ENCODE results near the gene NAT8L.

The NAT8L gene

DNA sequence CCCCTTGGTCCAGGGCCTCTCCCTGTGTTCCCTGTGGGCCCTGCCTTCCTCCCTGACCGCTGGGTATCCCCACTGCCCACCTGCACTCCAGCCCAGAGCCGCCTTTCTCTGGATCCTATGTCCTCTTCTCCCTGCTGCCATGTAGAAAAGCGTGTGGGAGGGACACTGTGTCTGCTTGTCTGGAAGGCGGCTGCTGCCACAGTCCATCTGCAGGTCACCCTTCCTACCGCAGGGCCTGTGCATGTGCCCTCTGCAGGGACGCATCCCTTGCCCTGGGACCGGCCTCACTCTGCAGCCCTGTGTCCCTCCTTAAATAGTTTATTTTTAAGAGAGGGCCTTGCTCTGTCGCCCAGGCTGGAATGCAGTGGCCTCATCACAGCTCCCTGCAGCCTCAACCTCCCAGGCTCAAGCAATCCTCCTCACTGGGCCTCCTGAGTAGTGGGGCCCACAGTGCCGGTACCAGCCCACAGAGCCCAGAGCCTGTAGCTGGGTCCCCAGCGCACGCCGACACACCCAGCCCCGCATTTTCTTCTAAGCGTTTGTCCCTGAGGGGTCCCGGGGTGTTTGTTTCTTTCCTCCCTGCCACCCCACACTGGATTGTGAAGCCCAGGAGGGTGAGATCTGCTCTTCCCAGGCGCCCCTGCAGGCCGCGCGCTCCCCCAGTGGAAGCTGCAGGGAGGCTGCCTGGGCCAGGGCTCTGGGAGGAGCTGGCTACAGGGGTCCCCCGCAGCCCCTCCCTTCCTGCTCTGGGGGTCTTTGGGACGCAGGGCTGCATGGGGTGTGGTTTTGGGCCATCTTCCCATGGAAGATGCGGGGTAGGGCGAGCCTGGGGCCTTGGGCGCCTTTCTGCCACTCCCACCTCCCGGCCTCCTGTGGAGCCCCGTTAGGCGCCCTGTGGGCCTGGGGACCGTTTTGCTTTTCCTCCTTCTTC is 12.8 kb upstream of the NAT8L start:
- DNase-seq: no peak

DNA sequence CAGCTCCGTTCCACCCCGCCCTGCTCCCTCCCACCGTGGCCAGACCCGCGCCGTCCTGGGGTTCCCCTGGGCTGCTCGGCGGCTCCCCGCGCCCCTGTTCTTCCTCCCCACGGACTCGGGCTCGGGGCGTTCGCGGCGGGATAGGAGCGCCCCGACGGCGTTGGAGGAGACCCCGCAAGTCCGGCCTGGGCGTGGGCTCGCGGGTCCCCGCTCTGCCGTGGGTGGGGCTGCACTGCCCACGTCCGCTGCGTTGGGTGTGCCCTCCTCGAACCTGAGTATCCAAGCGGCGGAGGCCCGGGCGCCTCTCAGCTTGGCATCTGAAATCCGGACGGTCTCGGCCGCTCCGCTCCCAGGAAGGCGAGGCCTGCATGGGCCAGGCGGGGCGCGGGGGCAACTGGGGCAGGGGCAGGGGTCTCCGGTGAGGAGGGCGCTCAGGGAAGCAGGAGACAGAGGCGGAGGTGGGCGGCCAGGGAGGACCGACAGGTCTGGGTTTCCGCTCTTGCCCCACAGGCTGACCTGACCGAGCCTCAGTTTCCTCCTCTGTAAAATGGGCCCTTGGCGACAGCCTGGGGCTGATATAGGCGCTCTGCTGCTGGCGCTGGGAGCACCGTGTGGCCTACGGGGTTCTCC is 12.0 kb upstream of the NAT8L start:
- no peak for DNase-seq

DNA sequence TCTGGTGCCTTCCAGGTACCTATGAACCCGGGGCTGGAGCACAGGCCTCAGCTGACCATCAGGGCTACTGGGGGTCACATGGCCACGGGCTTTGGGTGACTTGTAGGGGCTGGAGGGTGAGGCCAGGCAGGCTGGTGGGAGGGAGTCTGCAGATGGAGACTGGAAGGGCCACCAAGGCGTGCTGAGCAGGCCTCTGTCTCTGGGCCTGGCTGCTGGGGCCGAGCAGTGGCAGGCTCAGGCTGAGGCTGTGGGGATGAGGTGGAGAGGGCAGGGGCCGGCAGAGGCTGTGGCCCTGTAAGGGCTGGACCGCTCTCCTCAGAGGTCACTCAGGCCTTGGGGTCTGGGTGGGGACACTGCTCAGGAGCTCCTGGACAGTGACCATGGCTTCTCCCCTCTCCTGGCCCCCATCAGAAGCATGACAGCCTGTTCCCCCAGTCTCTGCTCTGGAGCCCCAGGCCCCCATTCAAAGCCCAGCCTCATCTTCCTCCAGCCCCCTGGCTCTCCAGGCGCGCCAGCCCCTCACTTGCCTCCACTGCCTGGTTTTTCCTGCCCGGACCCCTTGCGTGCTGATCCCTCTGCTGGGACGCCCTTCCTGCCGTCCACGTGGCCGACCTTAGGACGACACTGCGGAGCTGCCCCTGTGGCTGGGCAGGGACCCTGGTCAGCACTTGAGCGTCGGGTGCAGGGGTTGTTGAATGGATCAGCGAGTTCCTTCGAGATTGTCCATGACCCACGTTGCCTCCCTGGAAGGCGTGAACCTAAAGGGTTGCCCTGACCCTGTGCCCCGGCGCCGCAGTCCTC is 11.1 kb upstream of the NAT8L start:
- DNase-seq: no peak

DNA sequence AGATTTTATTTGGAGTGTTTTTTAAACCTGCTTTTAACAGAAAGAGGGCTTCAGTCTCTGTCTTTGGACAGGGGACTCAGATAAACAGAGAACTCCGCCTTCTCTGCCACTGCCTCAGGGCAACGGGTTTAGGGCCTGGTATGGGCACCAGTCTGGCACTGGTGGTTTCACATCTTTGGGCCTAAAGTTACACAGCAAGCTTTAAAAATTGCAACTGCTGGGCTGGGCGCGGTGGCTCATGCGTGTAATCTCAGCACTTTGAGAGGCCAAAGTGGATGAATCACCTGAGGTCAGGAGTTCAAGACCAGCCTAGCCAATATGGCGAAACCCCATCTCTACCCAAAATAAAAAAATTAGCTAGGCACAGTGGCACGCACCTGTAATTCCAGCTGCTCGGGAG is 10.3 kb upstream of the NAT8L start:
- DNase-seq: no peak

DNA sequence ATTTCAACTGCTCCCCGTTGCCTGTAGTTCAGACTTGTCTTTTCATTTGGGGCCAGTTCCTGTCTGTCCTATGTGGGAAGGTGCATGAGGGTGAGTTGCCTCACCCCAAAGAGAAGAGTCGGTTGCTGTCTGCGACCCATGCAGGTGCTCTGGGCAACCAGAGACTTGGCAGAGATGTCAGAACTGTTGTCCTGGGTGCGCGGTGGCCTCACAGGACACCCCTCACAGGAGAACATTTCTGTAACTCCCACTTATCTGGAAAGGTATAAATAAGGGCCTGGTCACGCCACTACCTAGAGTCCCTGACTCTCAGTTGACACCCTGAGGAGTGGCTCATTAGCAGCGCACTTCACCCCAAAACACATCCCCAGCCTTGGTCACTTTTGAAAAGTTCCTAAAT is 9.7 kb upstream of the NAT8L start:
- DNase-seq: no peak

DNA sequence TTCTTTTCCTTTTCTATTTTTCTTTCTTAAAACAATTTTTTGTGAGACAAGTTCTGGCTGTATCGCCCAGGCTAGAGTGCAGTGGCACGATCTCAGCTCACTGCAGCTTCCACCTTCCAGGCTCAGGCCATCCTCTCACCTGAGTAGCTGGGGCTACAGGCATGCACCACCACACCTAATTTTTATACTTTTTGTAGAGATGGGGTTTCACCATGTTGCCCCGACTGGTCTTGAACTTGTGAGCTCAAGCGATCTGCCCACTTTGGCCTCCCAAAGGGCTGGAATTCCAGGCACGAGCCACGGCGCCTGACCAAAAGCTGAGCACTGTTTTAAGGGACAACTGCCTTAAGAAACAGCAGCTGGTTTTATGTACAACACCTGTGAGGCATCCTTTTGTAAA is 9.3 kb upstream of the NAT8L start:
- DNase-seq: no peak

DNA sequence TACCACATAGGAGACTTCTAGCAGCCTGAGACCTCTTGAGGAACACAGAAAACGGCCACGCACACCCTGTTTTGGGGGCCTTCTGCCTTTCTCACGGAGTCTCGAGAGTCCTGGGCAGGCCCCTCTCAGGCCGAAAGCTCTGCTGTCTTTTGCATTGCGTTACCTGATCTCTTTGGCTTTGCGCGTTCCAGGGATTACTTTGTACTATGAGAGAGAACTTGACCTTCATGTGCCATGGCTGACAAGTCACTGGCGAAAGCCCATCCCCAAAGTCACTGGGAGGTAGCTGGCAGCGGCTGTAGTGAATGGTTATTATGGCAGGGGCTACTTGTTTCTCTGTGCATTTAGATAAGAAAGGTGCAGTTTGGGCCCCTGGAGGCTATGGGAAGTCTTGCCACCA is 8.0 kb upstream of the NAT8L start:
- DNase-seq: no peak

DNA sequence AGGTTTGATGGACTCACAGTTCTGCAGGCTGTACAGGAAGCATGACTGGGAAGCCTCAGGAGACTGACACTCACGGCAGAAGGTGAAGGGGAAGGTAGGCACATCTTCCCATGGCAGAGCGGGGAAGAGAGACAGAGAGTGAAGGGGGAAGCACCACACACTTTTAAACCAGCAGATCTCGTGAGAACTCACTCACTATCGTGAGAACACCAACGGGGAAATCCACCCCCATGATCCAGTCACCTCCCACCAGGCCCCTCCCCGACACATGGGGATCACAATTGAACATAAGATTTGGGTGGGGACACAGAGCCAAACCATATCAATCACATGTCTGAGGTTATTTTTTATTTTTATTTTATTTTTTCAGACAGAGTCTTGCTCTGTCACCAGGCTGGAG is 4.9 kb upstream of the NAT8L start:
- no peak for DNase-seq

DNA sequence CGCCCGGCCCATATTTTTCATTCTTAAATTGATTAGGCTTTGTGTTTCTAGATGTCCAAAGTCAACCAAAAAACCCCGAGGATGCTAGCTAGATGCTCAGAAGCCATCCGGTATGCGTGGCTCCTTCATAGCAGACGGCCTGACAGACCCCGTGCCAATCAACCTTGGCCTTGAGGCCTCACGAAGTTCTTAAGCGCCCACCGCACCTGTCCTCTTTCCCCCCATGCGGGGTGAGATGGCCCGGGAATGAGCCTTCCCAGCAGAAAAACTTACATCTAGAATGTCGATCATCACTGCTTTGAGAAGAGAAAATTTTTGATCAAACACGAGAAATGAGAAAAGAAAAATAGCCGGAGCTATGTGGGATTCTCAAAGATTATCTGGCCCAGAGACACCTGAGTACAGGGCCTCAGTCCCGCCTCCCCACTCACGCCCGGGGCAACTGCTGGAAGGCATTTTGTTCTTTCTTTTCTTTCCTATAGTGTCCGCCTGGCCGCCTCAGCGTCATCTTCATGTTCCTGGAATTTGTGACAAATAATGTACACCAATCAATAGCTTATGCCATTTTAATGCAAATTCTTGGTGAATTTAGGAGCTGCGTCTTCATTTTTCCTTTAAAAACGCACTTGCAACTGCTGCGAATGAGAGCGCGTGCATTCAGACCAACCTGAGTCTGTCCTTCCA is 1.6 kb upstream of the NAT8L start:
- DNase-seq: no peak

DNA sequence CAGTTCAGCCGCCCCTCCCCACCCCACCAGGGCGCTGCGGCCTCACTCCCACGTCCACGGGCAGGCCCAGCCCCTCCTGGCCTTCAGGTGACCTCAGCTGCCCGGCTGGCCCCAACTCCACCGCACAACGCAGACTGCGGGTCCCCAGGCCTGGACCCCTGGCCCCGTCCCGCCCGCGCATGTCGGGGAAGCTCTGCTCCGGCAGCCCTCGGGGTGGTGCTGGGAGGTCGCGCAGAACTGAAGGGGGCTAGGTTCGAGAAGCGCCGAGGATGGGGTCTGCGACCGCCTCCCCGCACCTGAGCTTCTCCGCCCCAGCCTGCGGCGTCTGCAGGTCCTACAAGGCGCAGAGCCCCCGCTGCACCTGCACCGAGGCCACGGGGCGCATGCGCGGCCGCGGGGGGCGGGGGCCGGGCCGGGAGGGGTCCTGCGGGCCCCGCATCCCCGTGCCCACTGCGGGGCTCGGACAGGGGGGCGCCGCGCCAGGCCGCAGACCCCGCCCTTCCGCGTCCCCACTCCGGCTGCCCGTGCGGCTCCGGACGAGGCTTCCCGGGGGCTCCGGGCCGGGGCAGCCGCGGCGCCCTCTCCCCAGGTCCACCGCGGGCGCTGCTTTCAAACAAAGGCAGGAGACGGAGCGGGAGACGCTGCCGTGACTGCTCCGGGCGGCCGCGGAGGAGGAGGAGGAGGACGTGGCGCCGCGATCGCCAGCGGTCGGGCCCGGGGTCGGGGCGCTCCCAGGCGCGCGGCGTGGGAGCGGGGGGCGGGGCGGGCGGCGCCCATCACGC is 672 bp upstream of the NAT8L start:
- DNase-seq: no peak

DNA sequence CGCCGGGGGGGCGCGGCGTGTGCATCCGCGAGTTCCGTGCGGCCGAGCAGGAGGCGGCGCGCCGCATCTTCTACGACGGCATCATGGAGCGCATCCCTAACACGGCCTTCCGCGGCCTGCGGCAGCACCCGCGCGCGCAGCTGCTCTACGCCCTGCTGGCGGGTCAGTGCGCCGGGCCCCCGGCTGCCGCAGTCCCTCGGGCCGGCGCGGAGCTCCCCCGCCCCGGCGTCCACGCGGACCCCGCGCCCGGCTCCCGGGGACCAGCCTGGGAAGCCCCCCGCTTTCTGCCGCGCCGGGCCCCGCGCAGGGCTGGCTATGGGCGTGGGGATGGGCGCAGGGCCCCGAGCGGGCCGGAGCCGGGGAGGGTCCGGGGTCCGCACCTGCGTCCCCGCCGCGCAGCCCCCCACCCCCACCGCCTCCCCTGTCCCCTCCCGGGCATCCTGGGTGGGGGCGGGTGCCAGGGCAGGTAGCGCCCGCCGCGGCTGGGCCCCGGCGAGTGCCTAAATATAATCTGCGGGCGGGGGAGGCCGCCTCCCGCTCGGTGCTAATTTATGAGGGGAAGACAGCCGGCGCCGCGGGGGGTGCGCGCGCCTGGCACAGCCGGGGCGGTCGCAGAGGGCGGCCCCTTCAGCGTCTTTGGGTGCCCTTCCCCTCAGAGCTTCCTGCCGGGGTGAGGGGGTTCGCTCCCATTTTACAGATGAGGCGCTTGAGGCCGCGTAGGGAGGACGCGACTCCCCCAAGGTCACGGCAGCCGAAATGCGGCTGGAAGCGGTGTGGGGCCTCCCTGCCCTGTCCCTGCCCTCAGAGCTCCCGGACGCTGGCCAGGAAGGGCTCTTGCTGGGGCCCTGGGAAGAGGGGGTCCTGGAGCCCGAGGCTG is 837 bp downstream of the NAT8L start:
- no peak for DNase-seq

DNA sequence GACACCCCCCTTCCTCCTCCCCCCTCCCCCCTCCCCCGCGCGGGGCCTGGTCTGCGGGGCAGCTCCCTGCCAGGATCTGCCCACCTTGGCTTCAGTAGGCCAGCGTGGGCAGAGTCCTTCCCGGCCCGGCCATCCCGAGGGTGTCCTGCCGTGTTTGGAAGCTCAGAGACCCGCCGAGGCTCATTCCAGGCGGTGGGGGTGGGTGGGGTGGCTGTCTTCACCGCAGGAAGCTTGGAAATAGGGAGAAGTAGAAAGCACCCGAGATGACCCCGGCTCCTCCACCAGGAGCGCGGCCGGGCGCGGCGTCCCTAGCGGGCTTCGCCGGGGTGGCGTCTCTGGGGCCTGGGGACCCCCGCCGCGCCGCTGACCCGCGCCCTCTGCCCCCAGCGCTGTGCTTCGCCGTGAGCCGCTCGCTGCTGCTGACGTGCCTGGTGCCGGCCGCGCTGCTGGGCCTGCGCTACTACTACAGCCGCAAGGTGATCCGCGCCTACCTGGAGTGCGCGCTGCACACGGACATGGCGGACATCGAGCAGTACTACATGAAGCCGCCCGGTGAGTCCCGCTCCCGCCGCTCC is 1.6 kb downstream of the NAT8L start:
- no peak for DNase-seq

DNA sequence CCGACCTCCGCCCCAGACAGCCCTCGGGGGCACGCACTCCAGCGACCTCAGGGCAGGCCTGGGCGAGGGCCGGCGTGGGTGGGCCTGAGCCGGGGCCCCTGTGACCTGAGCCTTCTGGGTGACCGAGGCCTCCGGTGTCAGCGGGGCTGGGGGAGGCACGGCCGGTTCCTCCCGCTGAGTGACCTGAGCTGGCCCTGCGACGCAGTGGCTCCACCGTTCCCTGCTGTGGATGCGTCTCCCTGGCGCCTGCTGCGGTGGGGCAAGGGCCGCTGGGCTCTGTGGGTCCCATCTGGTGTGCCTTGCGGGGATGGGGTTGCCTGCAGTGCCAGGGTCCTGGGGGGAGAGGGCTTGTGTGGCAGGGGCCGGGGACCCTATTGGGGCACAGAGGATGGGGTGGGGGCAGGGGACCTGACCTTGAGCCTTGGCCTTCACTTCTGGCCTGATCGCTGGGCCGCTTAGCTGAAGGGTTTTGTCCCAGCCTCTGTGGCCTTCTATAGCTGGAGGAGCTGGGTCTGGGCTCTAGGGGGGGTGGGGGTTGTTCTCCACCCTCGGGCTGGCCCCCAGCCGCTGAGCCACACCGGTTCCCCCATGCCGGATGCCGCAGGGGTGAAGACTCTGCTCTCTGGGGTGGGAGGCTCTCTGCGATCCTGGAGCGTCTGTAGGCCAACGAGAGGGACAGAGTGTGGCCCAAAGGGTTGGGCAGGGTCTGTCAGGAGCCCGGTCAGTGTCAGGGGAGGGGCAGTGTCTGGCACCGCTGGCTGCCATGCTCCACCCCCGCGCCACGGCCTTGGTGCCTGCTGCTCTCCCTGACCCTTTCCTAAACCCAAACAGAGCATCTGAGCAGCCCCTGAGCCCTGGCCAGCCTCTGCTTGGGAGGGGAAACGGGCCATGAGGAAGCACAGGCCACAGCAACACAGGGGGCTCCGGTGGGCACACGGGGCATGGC is 2.3 kb downstream of the NAT8L start:
- DNase-seq: no peak

DNA sequence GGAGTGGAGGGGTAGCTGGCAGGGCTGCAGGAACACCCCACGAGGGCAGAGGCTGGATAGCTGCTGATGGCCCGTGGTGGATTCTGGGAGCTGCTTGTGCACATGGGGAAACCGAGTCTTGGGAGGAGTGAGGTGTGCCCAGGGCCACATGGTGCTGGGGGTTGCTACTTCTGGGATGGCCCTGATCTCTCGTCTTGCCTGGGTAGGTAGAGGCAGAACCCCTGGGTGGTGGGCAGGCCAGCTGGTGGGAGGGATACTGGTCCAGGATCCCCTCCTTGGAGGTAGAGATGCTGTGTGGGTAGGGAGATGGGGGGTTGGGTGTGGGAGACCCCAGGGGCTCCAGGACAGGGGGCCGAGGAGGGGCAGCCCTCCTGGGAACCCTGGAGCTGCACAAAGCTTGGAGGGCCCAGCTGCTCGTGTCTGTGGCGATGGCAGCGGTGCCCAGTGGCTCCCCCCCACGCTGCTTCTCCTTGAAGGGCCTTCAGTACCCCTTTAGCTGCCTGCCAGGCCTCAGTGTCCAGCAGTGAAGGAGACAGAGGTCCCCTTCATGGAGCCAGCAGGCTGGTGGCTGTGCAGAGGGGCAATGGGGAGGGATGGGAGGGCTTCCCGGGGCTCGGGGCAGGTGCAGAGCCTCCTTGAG is 3.2 kb downstream of the NAT8L start:
- DNase-seq: no peak

DNA sequence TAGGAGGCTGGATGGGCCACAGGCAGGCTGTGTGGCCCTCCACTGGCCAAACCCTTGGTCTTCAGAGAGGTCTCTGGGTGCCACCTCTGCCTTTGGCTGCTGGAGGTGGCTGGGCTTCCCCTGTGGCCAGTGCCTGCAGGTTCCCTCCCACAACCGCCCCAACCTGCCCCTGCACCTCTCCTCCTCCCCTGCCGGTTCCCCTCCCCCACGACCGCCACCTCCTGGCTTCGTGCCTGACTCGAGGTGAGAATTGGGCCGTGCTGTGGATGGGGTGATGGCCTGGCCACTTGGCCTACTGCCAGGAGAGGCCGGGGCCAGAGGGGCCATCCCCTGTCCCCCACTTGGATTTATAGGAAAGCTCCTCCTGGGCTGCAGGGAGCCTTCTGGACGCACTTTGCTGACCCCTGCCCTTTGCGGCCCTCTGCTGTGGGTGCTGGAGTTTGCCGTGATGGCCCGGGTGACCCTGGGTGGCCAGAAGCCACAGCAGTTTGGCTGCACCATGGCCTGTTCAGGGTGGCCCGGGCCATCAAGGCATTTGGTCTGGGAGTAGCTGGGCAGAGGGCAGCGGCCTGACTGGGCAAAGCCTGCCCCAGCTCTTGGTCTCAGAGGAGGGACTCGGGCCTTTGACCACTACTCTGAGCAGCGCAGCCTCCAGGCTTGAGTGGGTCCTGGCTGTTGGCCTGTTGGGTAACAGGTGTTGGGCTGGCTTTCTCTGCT is 3.8 kb downstream of the NAT8L start:
- no peak for DNase-seq

DNA sequence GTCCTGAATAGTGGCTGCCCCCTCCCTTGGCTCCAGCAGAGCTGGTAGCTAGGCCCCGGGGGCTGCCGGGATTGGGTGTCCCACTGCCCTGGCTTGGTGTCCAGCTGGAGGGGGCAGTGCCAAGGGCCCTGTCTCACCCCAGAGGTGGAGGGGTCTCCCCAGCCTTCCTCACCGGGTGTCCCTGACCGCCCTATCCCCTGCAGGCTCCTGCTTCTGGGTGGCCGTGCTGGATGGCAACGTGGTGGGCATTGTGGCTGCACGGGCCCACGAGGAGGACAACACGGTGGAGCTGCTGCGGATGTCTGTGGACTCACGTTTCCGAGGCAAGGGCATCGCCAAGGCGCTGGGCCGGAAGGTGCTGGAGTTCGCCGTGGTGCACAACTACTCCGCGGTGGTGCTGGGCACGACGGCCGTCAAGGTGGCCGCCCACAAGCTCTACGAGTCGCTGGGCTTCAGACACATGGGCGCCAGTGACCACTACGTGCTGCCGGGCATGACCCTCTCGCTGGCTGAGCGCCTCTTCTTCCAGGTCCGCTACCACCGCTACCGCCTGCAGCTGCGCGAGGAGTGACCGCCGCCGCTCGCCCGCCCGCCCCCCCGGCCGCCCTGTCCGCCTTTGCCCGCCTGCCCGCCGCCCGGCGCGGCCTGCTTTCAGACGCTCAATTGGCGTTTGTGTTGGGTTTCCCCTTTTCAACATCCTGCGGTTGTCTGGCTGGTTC is 4.6 kb downstream of the NAT8L start:
- DNase-seq: no peak

DNA sequence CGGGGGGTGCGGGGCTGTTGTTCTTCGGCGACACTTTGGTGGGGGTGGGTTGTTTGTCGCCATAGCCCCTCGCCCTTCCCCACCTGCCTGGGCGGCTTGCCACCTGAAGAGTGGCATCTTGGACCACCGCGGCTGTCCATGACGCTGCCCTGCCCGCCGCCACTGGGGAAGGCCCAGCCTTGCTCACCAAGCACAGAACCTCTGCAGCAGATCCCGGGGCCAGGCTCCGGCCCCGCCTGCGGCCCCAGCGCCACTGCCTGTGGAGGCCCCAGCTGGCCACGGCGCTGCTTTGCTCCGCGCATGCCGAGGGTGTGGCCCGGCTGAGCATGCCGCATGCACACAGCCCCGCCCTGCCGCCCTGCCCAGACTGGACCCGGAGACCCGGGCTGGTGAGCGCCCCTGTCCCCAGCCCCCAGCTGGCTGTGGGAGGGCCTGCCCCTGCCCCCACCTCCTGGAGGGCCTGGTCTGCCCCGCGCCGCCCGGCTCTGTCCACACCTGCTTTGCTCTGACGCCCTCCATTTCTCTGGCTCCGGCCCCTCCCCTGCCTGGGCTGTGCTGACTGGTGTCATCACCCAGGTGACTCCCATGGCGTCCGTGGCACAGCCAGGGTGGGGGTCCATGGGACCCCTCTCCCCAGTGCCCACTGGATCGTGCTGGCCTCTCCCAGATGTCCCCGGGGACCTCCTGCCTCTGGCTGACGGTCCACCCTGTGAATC is 5.3 kb downstream of the NAT8L start:
- no peak for DNase-seq

All from NCI-H1417 treated with DMSO at 0.1 percent for 48 hours (cell line).